ENCODE measurements around the gene UFC1.

The UFC1 gene

DNA sequence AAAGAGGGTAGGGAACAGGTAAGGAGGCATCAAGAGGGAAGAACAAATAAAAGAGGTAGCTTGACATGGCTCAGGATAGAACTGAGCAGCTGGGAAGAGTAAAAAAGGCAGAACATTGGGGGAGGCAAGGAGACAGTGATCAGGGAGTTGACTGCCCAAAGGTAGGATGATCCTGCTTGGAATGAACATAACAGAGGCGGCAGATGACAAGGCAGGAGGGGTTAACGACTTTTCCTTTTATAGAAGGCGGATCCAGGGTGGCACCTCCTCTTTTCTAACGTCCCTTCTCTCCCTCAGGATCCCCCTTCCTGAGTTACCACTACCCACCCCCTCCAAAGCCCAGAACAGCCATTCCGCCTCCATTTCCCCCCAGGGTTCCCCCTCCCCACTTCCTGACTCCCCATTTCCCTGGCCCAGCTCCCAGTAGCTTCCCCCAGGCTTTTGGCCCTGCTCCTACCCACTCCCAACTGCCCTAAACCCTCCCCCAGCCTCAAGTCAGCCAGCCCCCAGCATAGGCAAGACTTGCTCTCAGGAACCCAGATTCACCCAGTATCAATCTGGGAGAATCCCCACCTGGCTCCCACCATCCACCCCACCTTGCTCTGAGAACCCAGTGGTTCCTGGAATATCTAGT is 45.8 kb downstream of the UFC1 start:
- no peaks in the 10 kb centered on the region for H4K20me1 ChIP-seq (ENCODE audit: control insufficient read depth, insufficient read depth, low read depth, low read length)
- H3K36me3 ChIP-seq (ENCODE audit: control insufficient read depth, low read length) = peaks cover 15% of the 10 kb centered on the region
- TF ChIP-seq CTCF (IDR thresholded peaks at IDR 0.05; ENCODE audit: low read depth, low read length, poor library complexity, severe bottlenecking) (no peak), EZH2phosphoT487 (IDR thresholded peaks at IDR 0.05; ENCODE audit: borderline replicate concordance, low read length) (no peak)
- 0 out of 2 replicates have a peak, but pooled peaks cover 3% of the 10 kb centered on the region for H3F3A ChIP-seq (ENCODE audit: control insufficient read depth, insufficient read depth)
- H3K27me3 ChIP-seq (ENCODE audit: control insufficient read depth, low read length) = no peaks in the 10 kb centered on the region
- H3K4me2 ChIP-seq (ENCODE audit: low read length) = no peak overlapping the region
- peaks cover 18% of the 10 kb centered on the region for H3K79me2 ChIP-seq (ENCODE audit: control insufficient read depth, low read length)
- no peak overlapping the region for H3K27ac ChIP-seq (ENCODE audit: low read depth, low read length)
- H3K9me3 ChIP-seq (ENCODE audit: control insufficient read depth, insufficient read depth, low read length) = no peaks in the 10 kb centered on the region
- H3K9me2 ChIP-seq (replicated peaks; ENCODE audit: control insufficient read depth, low read length) = no peaks in the 10 kb centered on the region
- H3K4me1 ChIP-seq (ENCODE audit: control insufficient read depth, low read length) = peaks cover 50% of the 10 kb centered on the region
- no peak overlapping the region for H3K4me3 ChIP-seq (ENCODE audit: low read length)

DNA sequence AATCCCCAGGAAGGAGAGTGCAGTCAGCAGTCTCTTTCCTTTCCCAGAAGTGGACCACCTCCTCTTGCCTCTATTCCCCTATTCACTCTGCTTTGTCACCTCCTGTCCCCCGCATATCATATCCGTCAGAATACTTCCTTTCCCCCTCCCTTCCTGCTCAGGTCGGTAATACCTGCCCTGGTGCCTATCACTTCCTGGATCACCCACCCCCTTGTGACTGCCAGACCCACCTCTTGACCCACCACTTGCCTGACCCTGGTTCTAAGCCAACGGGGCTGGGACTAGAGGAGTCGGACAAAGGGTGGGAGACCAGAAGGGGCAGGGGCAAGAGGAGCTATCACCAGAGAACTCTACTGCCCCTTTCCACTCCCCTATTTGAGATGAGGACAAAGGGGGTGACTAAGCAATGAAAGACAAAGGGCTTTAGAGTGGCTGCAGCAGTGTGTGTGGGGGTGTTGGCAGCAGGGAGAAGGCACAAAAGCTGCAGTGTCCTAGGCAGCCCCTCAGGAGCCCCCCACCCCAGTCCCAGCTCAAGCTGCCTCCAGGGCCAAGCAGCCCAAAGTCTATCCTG is 46.7 kb downstream of the UFC1 start:
- Histone ChIP-seq H3K27me3 (ENCODE audit: control insufficient read depth, low read length) (no peaks in the 10 kb centered on the region), H3K36me3 (ENCODE audit: control insufficient read depth, low read length) (peaks cover 20% of the 10 kb centered on the region), H3K4me3 (ENCODE audit: low read length) (no peak overlapping the region), H3K79me2 (ENCODE audit: control insufficient read depth, low read length) (peaks cover 18% of the 10 kb centered on the region), H3K27ac (ENCODE audit: low read depth, low read length) (no peak overlapping the region), H4K20me1 (ENCODE audit: control insufficient read depth, insufficient read depth, low read depth, low read length) (no peaks in the 10 kb centered on the region), H3K9me3 (ENCODE audit: control insufficient read depth, insufficient read depth, low read length) (no peaks in the 10 kb centered on the region), H3K4me2 (ENCODE audit: low read length) (no peak overlapping the region), H3K9me2 (replicated peaks; ENCODE audit: control insufficient read depth, low read length) (no peaks in the 10 kb centered on the region), H3F3A (ENCODE audit: control insufficient read depth, insufficient read depth) (peaks cover 2% of the 10 kb centered on the region; the same call in 1 of the 2 replicates), H3K4me1 (ENCODE audit: control insufficient read depth, low read length) (peaks cover 42% of the 10 kb centered on the region)
- no peak for TF ChIP-seq EZH2phosphoT487 (IDR thresholded peaks at IDR 0.05; ENCODE audit: borderline replicate concordance, low read length)
- TF ChIP-seq CTCF (IDR thresholded peaks at IDR 0.05; ENCODE audit: low read depth, low read length, poor library complexity, severe bottlenecking) = no peak

DNA sequence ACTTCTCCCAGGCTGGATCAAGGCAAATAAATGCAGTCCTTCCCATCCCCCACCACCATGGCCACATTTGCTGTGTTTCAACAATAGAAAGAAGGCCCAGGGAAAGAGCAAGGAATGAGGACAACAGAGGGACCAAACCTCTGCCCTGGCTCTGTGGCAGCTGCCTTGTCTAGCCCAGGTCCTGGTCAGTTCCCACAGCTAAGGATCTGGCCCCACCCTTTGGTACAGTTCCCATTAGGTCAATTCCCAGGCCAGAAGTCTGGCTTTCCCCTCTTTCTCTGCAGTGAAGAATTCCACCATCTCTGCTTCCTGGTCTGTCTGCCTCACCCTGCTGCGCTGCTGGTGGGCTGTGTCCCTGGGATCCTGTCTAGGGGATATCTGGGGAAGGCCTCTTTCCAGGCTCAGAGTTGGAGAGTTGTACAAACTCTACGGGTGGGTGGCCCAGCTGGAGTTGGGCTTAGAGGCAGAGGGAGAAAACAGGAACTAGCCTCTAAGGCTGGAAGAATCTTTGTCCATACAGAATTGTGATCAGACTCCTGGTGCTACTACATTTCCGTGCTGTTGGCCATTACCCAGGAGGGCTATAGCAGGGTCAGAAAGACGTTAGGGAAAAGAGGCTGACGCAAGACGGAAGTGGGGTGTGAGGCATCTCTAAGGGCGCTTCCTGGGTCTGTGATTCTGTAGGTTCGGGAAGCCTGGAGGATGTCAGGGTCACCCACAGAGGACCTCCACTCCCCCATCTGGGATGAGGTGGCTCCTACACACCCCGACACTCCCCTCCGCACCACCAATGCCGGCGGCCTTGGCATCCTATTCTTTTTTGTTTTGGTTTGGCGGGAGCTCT is 47.4 kb downstream of the UFC1 start:
- TF ChIP-seq CTCF (IDR thresholded peaks at IDR 0.05; ENCODE audit: low read depth, low read length, poor library complexity, severe bottlenecking) (no peak), EZH2phosphoT487 (IDR thresholded peaks at IDR 0.05; ENCODE audit: borderline replicate concordance, low read length) (no peak)
- Histone ChIP-seq H3K9me3 (ENCODE audit: control insufficient read depth, insufficient read depth, low read length) (no peaks in the 10 kb centered on the region), H3K27ac (ENCODE audit: low read depth, low read length) (peak overlapping the region; percentile 54), H3K4me3 (ENCODE audit: low read length) (peak overlapping the region; percentile 95), H3K4me1 (ENCODE audit: control insufficient read depth, low read length) (peaks cover 38% of the 10 kb centered on the region), H3K79me2 (ENCODE audit: control insufficient read depth, low read length) (peaks cover 18% of the 10 kb centered on the region), H3K9me2 (replicated peaks; ENCODE audit: control insufficient read depth, low read length) (no peaks in the 10 kb centered on the region), H3K36me3 (ENCODE audit: control insufficient read depth, low read length) (peaks cover 27% of the 10 kb centered on the region), H4K20me1 (ENCODE audit: control insufficient read depth, insufficient read depth, low read depth, low read length) (no peaks in the 10 kb centered on the region), H3F3A (ENCODE audit: control insufficient read depth, insufficient read depth) (peaks cover 2% of the 10 kb centered on the region; the same call in 1 of the 2 replicates), H3K4me2 (ENCODE audit: low read length) (peak overlapping the region; percentile 92), H3K27me3 (ENCODE audit: control insufficient read depth, low read length) (no peaks in the 10 kb centered on the region)

All from DOHH2 (cell line).